GM12874 (cell line): Measurements from ENCODE around the gene SYCE3.

ENCODE experiments used
- TF ChIP-seq, protein P1 (sequence below): IDR thresholded peaks from 2 replicates; pipeline ENCODE4 v1.5.1; 2011; ENCODE audit warnings: low read depth, mild to moderate bottlenecking, control low read depth, low read length, moderate library complexity; ENCODE audit not compliant: insufficient read depth

The SYCE3 gene

DNA sequence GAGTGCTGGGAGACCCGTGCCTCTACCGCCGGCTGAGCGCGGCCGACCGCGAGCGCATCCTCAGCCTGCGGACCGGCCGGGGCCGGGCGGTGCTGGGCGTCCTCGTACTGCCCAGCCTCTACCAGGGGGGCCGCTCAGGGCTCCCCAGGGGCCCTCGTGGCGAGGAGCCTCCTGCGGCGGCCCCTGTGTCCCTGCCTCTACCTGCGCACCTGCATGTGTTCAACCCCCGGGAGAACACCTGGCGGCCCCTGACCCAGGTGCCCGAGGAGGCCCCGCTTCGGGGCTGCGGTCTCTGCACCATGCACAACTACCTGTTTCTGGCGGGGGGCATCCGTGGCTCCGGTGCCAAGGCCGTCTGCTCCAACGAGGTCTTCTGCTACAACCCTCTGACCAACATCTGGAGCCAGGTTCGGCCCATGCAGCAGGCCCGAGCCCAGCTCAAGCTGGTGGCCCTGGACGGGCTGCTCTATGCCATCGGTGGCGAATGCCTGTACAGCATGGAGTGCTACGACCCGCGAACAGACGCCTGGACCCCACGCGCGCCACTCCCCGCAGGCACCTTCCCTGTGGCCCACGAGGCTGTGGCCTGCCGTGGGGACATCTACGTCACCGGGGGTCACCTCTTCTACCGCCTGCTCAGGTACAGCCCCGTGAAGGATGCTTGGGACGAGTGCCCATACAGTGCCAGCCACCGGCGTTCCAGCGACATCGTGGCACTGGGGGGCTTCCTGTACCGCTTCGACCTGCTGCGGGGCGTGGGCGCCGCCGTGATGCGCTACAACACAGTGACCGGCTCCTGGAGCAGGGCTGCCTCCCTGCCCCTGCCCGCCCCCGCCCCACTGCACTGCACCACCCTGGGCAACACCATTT is 13.6 kb downstream of the SYCE3 start:
- TF ChIP-seq, protein P1, sequence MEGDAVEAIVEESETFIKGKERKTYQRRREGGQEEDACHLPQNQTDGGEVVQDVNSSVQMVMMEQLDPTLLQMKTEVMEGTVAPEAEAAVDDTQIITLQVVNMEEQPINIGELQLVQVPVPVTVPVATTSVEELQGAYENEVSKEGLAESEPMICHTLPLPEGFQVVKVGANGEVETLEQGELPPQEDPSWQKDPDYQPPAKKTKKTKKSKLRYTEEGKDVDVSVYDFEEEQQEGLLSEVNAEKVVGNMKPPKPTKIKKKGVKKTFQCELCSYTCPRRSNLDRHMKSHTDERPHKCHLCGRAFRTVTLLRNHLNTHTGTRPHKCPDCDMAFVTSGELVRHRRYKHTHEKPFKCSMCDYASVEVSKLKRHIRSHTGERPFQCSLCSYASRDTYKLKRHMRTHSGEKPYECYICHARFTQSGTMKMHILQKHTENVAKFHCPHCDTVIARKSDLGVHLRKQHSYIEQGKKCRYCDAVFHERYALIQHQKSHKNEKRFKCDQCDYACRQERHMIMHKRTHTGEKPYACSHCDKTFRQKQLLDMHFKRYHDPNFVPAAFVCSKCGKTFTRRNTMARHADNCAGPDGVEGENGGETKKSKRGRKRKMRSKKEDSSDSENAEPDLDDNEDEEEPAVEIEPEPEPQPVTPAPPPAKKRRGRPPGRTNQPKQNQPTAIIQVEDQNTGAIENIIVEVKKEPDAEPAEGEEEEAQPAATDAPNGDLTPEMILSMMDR, result no peak

DNA sequence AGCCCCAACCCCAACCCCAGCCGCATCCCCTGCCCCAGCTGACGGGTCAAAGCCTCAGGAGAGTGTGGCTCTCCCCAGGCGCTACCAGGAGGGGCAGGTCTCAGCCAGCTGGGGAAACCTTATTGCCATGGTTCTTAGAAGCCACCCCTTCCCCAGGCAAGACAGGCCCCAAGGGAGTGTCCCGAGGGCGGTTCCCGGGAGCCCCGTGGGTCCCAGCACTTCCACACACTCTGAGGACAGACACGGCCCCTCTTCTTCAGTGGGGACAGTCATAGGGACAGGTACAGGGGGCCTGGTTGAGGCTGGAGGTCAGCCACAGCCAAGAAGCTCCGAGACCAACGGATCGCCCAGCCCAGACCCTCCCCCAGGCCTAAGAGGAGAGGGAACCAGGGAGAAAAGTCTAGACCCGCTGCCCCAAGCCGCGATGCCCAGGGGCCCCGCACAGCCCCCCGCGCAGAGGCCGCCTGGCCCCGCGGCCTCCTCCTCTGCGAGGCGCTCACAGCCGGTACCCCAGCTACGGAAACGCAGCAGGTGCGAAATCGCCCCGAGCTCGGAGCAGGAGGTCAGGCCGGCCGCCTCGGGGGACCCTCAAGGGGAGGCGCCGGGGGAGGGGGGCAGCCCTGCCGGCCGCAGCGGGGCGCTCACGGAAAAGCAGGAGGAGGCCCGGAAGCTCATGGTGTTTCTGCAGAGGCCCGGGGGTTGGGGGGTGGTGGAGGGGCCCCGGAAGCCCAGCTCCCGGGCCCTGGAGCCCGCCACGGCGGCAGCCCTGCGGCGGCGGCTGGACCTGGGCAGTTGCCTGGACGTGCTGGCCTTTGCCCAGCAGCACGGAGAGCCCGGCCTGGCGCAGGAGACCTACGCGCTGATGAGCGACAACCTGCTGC is 14.4 kb downstream of the SYCE3 start:
- TF ChIP-seq, protein P1, result peak; percentile 28; the same call in 1 of the 2 replicates

DNA sequence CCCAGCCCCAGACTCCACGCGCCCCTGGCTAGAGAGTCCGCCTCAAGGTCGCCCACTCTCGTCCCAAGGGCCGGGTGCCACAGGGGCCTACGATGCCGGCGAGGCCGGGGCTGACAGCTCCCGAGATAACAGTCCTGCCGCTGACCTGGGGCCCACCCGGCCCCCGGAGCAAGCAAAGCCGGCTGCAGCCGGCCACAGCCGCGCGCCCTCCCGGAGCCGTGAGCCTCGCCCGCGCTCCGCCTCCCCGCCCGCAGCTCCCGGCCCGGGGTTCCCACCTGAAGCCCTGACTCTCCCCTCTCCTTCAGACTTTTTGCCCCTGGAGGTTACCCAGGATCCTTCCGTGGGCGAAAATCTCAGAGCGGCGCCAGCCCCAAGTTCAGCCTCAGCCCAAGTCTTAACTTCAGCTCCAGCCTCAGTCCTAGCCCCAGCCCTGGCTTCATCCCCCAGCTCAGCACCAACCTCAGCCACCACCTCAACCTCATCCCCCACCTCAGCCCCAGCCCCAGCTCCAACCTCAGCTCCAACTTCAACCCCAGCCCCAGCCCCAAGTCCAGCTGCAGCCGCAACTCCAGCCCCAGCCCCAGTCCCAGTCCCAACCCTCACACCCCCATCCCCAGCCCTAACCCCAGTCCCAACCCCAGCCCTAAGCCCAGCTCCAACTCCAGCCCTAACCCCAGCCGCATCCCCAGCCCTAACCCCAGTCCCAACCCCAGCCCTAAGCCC is 15.3 kb downstream of the SYCE3 start:
- TF ChIP-seq, protein P1, result no peak

DNA sequence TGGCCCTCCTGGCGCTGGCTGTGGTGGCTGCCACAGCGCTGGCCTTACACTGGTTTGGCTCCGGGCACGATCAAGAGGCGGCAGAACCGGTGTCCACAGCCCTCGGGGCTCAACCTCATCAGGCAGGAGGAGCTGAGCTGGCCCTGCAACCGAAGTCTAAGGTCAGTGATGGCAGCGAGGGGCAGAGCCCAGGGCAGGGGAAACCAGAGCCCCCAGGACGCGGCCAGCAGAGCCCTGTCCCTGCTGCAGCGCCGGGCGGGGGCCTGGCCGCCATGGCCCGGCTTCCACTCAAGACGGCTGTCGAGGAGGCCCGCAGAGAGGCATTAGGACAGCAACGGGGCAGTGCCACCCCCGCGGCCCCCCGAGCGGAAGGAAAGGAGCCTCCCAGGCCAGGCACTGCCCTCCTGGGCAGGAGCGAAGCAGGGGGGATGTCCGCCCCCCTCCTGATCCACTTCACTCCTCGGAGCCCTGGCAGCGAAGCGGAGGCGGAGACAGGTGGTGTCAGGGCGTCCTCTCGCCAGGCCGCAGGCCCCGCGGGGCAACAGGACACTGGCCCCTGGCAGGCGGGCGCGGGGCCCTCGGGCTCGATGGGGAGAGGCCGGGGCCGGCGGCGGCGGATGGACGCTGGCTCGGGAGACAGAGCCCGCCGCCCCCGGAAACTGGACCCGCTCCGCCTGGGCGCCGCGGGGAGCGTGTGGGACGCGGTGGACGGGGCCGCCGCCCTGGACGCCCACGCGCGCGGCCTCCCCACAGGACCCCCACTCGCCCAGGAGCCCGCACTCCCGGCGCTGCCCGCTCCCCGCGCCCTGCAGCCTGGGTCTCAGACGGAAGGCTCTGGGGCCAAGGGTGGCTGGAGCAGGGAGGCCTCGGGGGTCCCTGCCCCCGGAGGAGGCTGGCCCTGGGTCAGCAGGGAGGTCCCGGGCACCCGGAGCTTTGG is 16.1 kb downstream of the SYCE3 start:
- TF ChIP-seq, protein P1, result no peak

DNA sequence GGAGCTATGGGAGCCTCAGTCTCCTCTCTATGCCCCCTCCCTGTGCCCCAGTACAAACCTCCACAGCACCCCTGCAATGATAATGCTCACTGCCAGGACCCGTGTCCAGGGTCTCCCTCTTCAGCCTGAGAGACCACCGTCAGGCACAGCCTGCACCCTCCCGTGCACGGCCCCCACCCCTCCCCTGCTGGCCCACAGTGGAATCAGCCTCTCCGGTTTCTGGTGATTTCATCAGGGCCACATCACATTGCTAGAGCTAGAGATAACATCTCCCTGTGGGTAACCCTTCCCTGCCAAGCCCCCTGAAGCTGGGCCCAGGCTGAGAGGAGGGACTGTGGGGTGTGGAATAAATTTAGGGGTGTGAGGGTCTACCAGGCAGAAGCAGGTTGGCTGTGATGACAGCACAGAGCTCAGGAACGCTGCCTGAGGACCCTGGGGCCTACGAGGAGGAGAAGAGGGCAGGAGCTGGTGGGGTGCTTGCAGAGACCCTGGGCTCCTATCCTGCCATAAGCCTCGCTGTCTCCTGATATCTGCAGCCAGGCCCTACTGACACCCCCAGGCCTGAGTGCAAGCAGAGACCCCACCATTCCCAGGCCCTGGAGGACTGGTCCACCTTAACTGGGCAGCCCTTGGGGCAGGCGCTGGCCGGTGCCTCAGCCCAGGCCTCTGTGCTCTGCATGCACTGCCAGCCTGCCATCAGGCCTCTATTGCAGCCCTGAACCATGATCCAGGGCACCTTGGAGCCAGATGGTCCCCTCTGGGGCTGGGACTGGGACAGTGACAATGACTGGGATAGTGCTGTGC is 17.0 kb downstream of the SYCE3 start, which contains the start of gene KLHDC7B:
Gene KLHDC7B, plus strand, starts transcription at position 378 of the 804 bp plus-strand sequence. Its CDS starts 345 bp downstream, at position 723.
- TF ChIP-seq, protein P1, result peak; percentile 21; the same call in 1 of the 2 replicates

DNA sequence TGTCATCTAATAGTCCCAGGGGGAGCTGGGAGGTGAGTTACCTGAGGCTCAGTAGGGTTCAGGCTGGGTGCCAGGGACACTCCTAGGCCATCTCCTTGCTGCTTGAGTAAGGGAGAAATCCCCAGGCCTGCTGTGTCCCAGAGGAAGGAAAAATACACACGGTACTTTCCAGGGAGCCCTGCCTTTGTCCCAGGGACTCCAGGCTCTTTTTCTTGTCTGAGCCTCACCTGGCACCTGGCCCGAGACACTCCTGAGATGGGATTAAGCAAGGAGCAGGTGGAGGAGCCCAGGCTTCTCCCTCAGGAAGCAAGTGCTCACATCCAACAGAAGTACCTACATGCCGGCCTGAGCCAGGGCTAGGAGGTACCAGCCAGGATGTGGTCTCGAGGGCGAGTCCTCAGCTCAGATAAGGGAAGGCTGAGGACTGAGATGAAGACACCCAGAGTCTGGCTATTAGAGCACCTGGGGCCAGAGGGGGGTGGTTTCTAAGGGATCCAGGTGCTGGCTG is 17.9 kb downstream of the SYCE3 start:
- TF ChIP-seq, protein P1, result no peak
